Esophagus (tissue), 2 donors: Measurements from ENCODE around the gene ZKSCAN3. TPM values are rescaled to one million over a fixed set of nuclear protein-coding genes. Genes with fewer than 3 reads are reported as not detected.
"Not testable (repeated sequence)": the region's sequence is repeated elsewhere in the genome, so short reads cannot be mapped to it uniquely, and the experiment has no call there.

Experiments used
- H3K27ac ChIP-seq, 2 donors: one replicate each; pipeline ENCODE4 v1.5.1; 2013; ENCODE audit warnings: low read depth in 2 of 2, mild to moderate bottlenecking in 2 of 2, inconsistent platforms in 1 of 2, low read length in 1 of 2, moderate library complexity in 1 of 2
- H3K27me3 ChIP-seq, 2 donors: one replicate each; pipeline ENCODE4 v1.6.1; 2013; ENCODE audit warnings: low read length in 2 of 2, control low read depth in 1 of 2, mild to moderate bottlenecking in 1 of 2; ENCODE audit not compliant: insufficient read depth in 2 of 2, control insufficient read depth in 1 of 2
- H3K36me3 ChIP-seq, 2 donors: one replicate each; pipeline ENCODE4 v1.6.1; 2013; ENCODE audit warnings: low read length in 1 of 2; ENCODE audit not compliant: control insufficient read depth in 2 of 2, insufficient read depth in 2 of 2
- H3K4me1 ChIP-seq, 2 donors: one replicate each; pipeline ENCODE4 v1.6.1; 2013; ENCODE audit warnings: low read length in 1 of 2; ENCODE audit not compliant: control insufficient read depth in 2 of 2, insufficient read depth in 2 of 2
- H3K4me3 ChIP-seq, 2 donors: one replicate each; pipeline ENCODE4 v1.5.1; 2013; ENCODE audit warnings: low read length in 2 of 2, mild to moderate bottlenecking in 2 of 2, low read depth in 1 of 2, moderate library complexity in 1 of 2
- H3K9me3 ChIP-seq, 2 donors: one replicate each; pipeline ENCODE4 v1.6.1; 2013; ENCODE audit warnings: mild to moderate bottlenecking in 2 of 2, low read depth in 1 of 2, low read length in 1 of 2, moderate library complexity in 1 of 2; ENCODE audit not compliant: control insufficient read depth in 2 of 2, insufficient read depth in 1 of 2
- WGBS, 2 donors: extraction: QIAGEN DNeasy Blood & Tissue Kit; methylation state at CpG; one replicate each; pipeline ENCODE4 v1.1.7; 2013; 5-methylcytosine and 5-hydroxymethylcytosine counted together
- polyA plus RNA-seq, 2 donors: library from polyadenylated mRNA; stranded (reverse); fragments of 200-250 nt; gene quantifications; one replicate each; pipeline ENCODE4 v1.2.3, GENCODE V29; 2013
- donor health status: healthy with polysubstance abuse.
- donor health status: Bipolar disorder and iron deficiency.

Gene ZKSCAN3
- polyA plus RNA-seq, 2 donors = 0.84 to 1.3 TPM

- Histone ChIP-seq H3K36me3 (peaks cover 7 to 11% of the 10 kb centered on the region in 2 donors), H3K27ac (no peak overlapping the region)
- 94 to 96% methylated on average over 8 of the region's 8 CpGs for WGBS, 2 donors
These were observed 40.9 kb downstream of the ZKSCAN3 start for GRCh38 chr6:28390688-28391087.

GRCh38 chr6:28393912-28394662 is 44.3 kb downstream of the ZKSCAN3 start:
- Histone ChIP-seq H3K27me3 (no peaks in the 10 kb centered on the region), H3K36me3 (peaks cover 7 to 11% of the 10 kb centered on the region in 2 donors), H3K4me1 (peaks cover 3 to 4% of the 10 kb centered on the region in 2 donors), H3K4me3 (no peak overlapping the region), H3K27ac (no peak overlapping the region), H3K9me3 (peaks cover 0 to 2% of the 10 kb centered on the region in 2 donors)
- WGBS, 2 donors = 75 to 81% methylated on average over 5 of the region's 5 CpGs

More at GRCh38 chr6:28390688-28391087, 40.9 kb downstream of the ZKSCAN3 start:
- H3K9me3 ChIP-seq = peaks cover 0 to 2% of the 10 kb centered on the region in 2 donors
- H3K27me3 ChIP-seq = no peaks in the 10 kb centered on the region
- no peak overlapping the region for H3K4me3 ChIP-seq
- H3K4me1 ChIP-seq = no peaks in the 10 kb centered on the region

GRCh38 chr6:28395918-28396317 is 46.2 kb downstream of the ZKSCAN3 start:
- Histone ChIP-seq H3K27ac (no peak overlapping the region), H3K36me3 (peaks cover 3 to 5% of the 10 kb centered on the region in 2 donors), H3K9me3 (no peaks in the 10 kb centered on the region), H3K27me3 (no peaks in the 10 kb centered on the region), H3K4me1 (peaks cover 3 to 4% of the 10 kb centered on the region in 2 donors), H3K4me3 (no peak overlapping the region)
- WGBS, 2 donors = 95 to 99% methylated on average over 4 of the region's 4 CpGs

- H3K27ac ChIP-seq = peak within 1 kb of the TSS; percentile 29 to 45
These were observed 49.8 kb downstream of the ZKSCAN3 start, which contains the start of gene ZSCAN12 for GRCh38 chr6:28399350-28400121. TSS of gene ZSCAN12 (minus strand) at chr6:28399747. CDS start at chr6:28398405, 1,342 bp downstream.

GRCh38 chr6:28400122-28400451 is 50.3 kb downstream of the ZKSCAN3 start:
- H3K27me3 ChIP-seq = no peaks in the 10 kb centered on the region
- H3K9me3 ChIP-seq = no peaks in the 10 kb centered on the region
- H3K27ac ChIP-seq = peak overlapping the region in 1 of 2 donors; percentile 17
- H3K4me3 ChIP-seq = peak overlapping the region; percentile 67 to 86
- peaks cover 3 to 4% of the 10 kb centered on the region in 2 donors for H3K4me1 ChIP-seq
- H3K36me3 ChIP-seq = no peaks in the 10 kb centered on the region
- 29 to 30% methylated on average over 8 of the region's 8 CpGs for WGBS, 2 donors

More at GRCh38 chr6:28399350-28400121, 49.8 kb downstream of the ZKSCAN3 start, which contains the start of gene ZSCAN12:
- peaks cover 3 to 4% of the 10 kb centered on the region in 2 donors for H3K4me1 ChIP-seq
- 1 to 2% methylated on average over 49 of the region's 49 CpGs for WGBS, 2 donors
- H3K36me3 ChIP-seq = no peaks in the 10 kb centered on the region
- no peaks in the 10 kb centered on the region for H3K27me3 ChIP-seq
- no peaks in the 10 kb centered on the region for H3K9me3 ChIP-seq
- H3K4me3 ChIP-seq = peak within 1 kb of the TSS; percentile 67 to 86

GRCh38 chr6:28401172-28401571 is 51.4 kb downstream of the ZKSCAN3 start:
- Histone ChIP-seq H3K4me1 (peaks cover 3 to 4% of the 10 kb centered on the region in 2 donors), H3K4me3 (no peak overlapping the region), H3K9me3 (no peaks in the 10 kb centered on the region), H3K27me3 (no peaks in the 10 kb centered on the region), H3K27ac (no peak overlapping the region), H3K36me3 (no peaks in the 10 kb centered on the region)
- 44 to 58% methylated on average over 1 of the region's 1 CpG for WGBS, 2 donors

GRCh38 chr6:28402197-28402596 is 52.5 kb downstream of the ZKSCAN3 start:
- Histone ChIP-seq H3K36me3 (no peaks in the 10 kb centered on the region), H3K4me3 (no peak overlapping the region), H3K27ac (no peak overlapping the region), H3K27me3 (no peaks in the 10 kb centered on the region), H3K9me3 (no peaks in the 10 kb centered on the region), H3K4me1 (peaks cover 3 to 4% of the 10 kb centered on the region in 2 donors)
- 53 to 56% methylated on average over 2 of the region's 2 CpGs for WGBS, 2 donors

- not testable (repeated sequence) for H3K27ac ChIP-seq, H3K4me1 ChIP-seq, H3K27me3 ChIP-seq, H3K9me3 ChIP-seq, H3K36me3 ChIP-seq, H3K4me3 ChIP-seq
- WGBS, 2 donors = 76 to 88% methylated on average over 4 to 5 of the region's 5 CpGs
These were observed 54.2 kb downstream of the ZKSCAN3 start for GRCh38 chr6:28403923-28404322.

- Histone ChIP-seq H3K27ac (no peak overlapping the region), H3K4me1 (no peaks in the 10 kb centered on the region), H3K9me3 (no peaks in the 10 kb centered on the region), H3K36me3 (no peaks in the 10 kb centered on the region), H3K4me3 (no peak overlapping the region), H3K27me3 (no peaks in the 10 kb centered on the region)
- 60 to 72% methylated on average over 2 of the region's 2 CpGs for WGBS, 2 donors
These were observed 57.7 kb downstream of the ZKSCAN3 start for GRCh38 chr6:28407401-28407800.
